ENCODE measurements around the gene NUP43. TPM values are rescaled to one million over a fixed set of nuclear protein-coding genes. Genes with fewer than 3 reads are reported as not detected.

The NUP43 gene
- total and polyA plus RNA-seq, 10 of the 15 experiments (the other 5 are each of a cell fraction or from before 2014, with no cell fraction given): 8.9 to 54.2 (median 27.7) TPM

DNA sequence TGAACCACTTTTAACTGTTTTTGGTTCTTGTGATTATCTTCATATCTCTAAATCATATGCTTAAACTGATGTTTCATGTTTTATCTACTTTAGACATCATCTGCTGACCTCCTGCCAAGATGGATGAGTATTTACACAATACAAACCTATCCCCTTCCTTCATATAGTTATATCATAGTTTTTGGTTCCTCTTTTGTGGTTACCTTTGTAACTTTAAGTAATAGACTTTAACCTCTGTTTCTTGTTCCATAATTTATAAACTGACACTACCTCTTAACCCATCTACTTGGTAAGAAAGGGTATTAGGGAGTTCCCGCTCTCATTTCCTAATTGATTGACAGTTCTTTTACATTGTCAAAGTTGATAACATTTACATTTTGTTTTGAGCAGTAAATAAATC is 15.1 kb upstream of the NUP43 start (continued):
- TF ChIP-seq, protein P1, sequence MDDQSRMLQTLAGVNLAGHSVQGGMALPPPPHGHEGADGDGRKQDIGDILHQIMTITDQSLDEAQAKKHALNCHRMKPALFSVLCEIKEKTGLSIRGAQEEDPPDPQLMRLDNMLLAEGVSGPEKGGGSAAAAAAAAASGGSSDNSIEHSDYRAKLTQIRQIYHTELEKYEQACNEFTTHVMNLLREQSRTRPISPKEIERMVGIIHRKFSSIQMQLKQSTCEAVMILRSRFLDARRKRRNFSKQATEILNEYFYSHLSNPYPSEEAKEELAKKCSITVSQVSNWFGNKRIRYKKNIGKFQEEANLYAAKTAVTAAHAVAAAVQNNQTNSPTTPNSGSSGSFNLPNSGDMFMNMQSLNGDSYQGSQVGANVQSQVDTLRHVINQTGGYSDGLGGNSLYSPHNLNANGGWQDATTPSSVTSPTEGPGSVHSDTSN (IDR thresholded peaks at IDR 0.05; ENCODE audit: insufficient replicate concordance, low read depth, low read length): peak; percentile 69
- TF ChIP-seq SP1 (IDR thresholded peaks at IDR 0.05; ENCODE audit: low read depth, low read length): no peak
- TF ChIP-seq POLR2A (IDR thresholded peaks at IDR 0.05; ENCODE audit: low read depth, low read length): no peak
- TF ChIP-seq MTA2 (IDR thresholded peaks at IDR 0.05; ENCODE audit: low read depth): peak; percentile 94

DNA sequence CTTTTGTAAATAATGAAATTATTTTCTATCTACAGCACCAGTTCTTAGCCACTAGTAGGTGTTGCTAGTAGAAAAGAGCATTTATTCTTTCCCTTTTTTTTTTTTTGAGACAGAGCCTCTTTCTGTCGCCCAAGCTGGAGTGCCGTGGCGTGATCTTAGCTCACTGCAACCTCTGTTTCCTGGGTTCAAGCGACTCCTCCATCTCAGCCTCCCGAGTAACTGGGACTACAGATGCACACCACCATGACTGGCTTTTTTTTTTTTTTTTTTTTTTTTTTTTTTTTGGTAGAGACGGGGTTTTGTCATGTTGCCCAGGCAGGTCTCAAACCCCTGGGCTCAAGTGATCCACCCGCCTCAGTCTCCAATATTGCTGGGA is 9.9 kb upstream of the NUP43 start:
- no peaks in the 10 kb centered on the region for H3K9me3 ChIP-seq (replicated peaks; ENCODE audit: control insufficient read depth, insufficient read depth, low read length)
- RAD21 ChIA-PET (ENCODE audit: unreplicated experiment): interaction anchor here (0.6 kb wide), 1 partner anchor 39 kb away, joined by 5 read pairs; no protein-coding TSS in a partner anchor
- CTCF ChIA-PET: interaction anchor here (1.6 kb wide), 1 partner anchor 11 kb away, joined by 4 read pairs; no protein-coding TSS in a partner anchor
- FAIRE-seq (no peak), DNase-seq (ENCODE audit: low read depth, low spot score) (no peak), ATAC-seq (no peak)
- BruUV-seq (replicated peaks): no TSS peak
- peaks cover 33% of the 10 kb centered on the region for H3K79me2 ChIP-seq (ENCODE audit: control insufficient read depth, insufficient read depth, low read length)
- H3K9ac ChIP-seq (ENCODE audit: control insufficient read depth, insufficient read depth, low read length): no peak overlapping the region
- no peak overlapping the region for H2AFZ ChIP-seq (ENCODE audit: control insufficient read depth, low read depth, low read length)
- H3K27me3 ChIP-seq (replicated peaks in 1 of 2; ENCODE audit: control insufficient read depth in 2 of 2, insufficient read depth in 2 of 2, low read length in 1 of 2): no peaks in the 10 kb centered on the region
- WGBS (ENCODE audit: insufficient coverage, insufficient replicate concordance, low lambda C conversion rate, missing lambda C conversion rate): 98% methylated on average over 6 of the region's 7 CpGs
- SMC1A ChIA-PET (ENCODE audit: uncharacterized antibody, unreplicated experiment): interaction anchor here (1.2 to 1.6 kb wide), 2 partner anchors 8 to 10 kb away, joined by 3 read pairs; partner anchors contain the start of gene NUP43
- in situ Hi-C loops (cut with MboI) (no loop called here), intact Hi-C loops (cut with micrococcal nuclease; ENCODE audit: unreplicated experiment) (no loop called here)
- no peak overlapping the region for H3K4me2 ChIP-seq (ENCODE audit: control insufficient read depth, insufficient read depth)
- POLR2A ChIA-PET: no interaction called here
- no peaks in the 10 kb centered on the region for H3K36me3 ChIP-seq (ENCODE audit: control insufficient read depth in 2 of 2, insufficient read depth in 2 of 2, low read length in 1 of 2)
- no peak overlapping the region for H3K27ac ChIP-seq (ENCODE audit: control insufficient read depth, insufficient read depth)
- peaks cover 3% of the 10 kb centered on the region; the same call in 1 of the 2 replicates for H4K20me1 ChIP-seq (ENCODE audit: control insufficient read depth, insufficient read depth)
- no peak overlapping the region for H3K4me3 ChIP-seq
- H3K4me1 ChIP-seq (ENCODE audit: control insufficient read depth, insufficient read depth, low read length): peaks cover 21% of the 10 kb centered on the region
- no peak for TF ChIP-seq STAT3 (IDR thresholded peaks at IDR 0.05; ENCODE audit: low read depth, low read length)
- TF ChIP-seq, protein P2, sequence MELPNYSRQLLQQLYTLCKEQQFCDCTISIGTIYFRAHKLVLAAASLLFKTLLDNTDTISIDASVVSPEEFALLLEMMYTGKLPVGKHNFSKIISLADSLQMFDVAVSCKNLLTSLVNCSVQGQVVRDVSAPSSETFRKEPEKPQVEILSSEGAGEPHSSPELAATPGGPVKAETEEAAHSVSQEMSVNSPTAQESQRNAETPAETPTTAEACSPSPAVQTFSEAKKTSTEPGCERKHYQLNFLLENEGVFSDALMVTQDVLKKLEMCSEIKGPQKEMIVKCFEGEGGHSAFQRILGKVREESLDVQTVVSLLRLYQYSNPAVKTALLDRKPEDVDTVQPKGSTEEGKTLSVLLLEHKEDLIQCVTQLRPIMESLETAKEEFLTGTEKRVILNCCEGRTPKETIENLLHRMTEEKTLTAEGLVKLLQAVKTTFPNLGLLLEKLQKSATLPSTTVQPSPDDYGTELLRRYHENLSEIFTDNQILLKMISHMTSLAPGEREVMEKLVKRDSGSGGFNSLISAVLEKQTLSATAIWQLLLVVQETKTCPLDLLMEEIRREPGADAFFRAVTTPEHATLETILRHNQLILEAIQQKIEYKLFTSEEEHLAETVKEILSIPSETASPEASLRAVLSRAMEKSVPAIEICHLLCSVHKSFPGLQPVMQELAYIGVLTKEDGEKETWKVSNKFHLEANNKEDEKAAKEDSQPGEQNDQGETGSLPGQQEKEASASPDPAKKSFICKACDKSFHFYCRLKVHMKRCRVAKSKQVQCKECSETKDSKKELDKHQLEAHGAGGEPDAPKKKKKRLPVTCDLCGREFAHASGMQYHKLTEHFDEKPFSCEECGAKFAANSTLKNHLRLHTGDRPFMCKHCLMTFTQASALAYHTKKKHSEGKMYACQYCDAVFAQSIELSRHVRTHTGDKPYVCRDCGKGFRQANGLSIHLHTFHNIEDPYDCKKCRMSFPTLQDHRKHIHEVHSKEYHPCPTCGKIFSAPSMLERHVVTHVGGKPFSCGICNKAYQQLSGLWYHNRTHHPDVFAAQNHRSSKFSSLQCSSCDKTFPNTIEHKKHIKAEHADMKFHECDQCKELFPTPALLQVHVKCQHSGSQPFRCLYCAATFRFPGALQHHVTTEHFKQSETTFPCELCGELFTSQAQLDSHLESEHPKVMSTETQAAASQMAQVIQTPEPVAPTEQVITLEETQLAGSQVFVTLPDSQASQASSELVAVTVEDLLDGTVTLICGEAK (IDR thresholded peaks at IDR 0.05; ENCODE audit: borderline replicate concordance): no peak
- no peak for TF ChIP-seq YY1 (IDR thresholded peaks at IDR 0.05; ENCODE audit: low read depth, low read length)
- no peak for TF ChIP-seq FOXM1 (IDR thresholded peaks at IDR 0.05; ENCODE audit: low read depth, low read length)
- TF ChIP-seq, protein P1 (IDR thresholded peaks at IDR 0.05; ENCODE audit: insufficient replicate concordance, low read depth, low read length): no peak
- no peak for TF ChIP-seq SPI1 (IDR thresholded peaks at IDR 0.05; ENCODE audit: borderline replicate concordance, insufficient read depth, low read depth, low read length)
- TF ChIP-seq LARP7 (IDR thresholded peaks at IDR 0.05): no peak
- TF ChIP-seq WRNIP1 (IDR thresholded peaks at IDR 0.05; ENCODE audit: borderline replicate concordance, low read depth, low read length): no peak
- TF ChIP-seq CREM (IDR thresholded peaks at IDR 0.05; ENCODE audit: low read depth): no peak
- no peak for TF ChIP-seq SREBF2 (IDR thresholded peaks at IDR 0.05; ENCODE audit: low read length)
- TF ChIP-seq SMC3 (IDR thresholded peaks at IDR 0.05; ENCODE audit: borderline replicate concordance, low read length): no peak
- TF ChIP-seq, protein P3, sequence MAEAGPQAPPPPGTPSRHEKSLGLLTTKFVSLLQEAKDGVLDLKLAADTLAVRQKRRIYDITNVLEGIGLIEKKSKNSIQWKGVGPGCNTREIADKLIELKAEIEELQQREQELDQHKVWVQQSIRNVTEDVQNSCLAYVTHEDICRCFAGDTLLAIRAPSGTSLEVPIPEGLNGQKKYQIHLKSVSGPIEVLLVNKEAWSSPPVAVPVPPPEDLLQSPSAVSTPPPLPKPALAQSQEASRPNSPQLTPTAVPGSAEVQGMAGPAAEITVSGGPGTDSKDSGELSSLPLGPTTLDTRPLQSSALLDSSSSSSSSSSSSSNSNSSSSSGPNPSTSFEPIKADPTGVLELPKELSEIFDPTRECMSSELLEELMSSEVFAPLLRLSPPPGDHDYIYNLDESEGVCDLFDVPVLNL (IDR thresholded peaks at IDR 0.05; ENCODE audit: low read depth, low read length): no peak
- TF ChIP-seq MTA2 (IDR thresholded peaks at IDR 0.05; ENCODE audit: low read depth): no peak
- no peak for TF ChIP-seq MTA3 (IDR thresholded peaks at IDR 0.05; ENCODE audit: borderline replicate concordance, low read length)
- TF ChIP-seq IKZF2 (IDR thresholded peaks at IDR 0.05): no peak

All from GM12878 (cell line).